HCT116 (cell line): ENCODE results near the gene SIX5. TPM values are rescaled to one million over a fixed set of nuclear protein-coding genes. Genes with fewer than 3 reads are reported as not detected.

ENCODE experiments used
- ATAC-seq: fragments of 200-7000 bp; cut with Tn5 transposase; 2 replicates; pipeline ENCODE4 v1.9.1; 2020; ENCODE audit warnings: mild to moderate bottlenecking, moderate library complexity
- BruUV-seq: library from RNA; stranded (reverse); fragments of 400-500 nt; replicated peaks from 2 replicates; lab custom pipeline; 2021; lab: Mats Ljungman, UMichigan
- CTCF ChIA-PET: fragments of 300-600 bp; sonication (Branson Sonifier 250); formaldehyde crosslinking; loops from one replicate; lab custom pipeline; 2021; ENCODE audit warnings: antibody characterized with exemption; lab: Charles Lee
- POLR2A ChIA-PET: fragments of 300-600, 350-600 bp; sonication (Branson Sonifier 250); formaldehyde crosslinking; loops from one replicate; lab custom pipeline; 2021; ENCODE audit warnings: antibody characterized with exemption; lab: Charles Lee
- RAD21 ChIA-PET, 2 experiments: fragments of 300-600 bp; sonication (Branson Sonifier 250); formaldehyde crosslinking; loops; one replicate each; lab custom pipeline; 2023; ENCODE audit warnings: low total read pairs in 2 of 2; ENCODE audit not compliant: uncharacterized antibody in 2 of 2, unreplicated experiment in 2 of 2, low non-redundant PET in 1 of 2; lab: Charles Lee
- DNase-seq: peaks from one replicate; pipeline ENCODE4 v3.0.0-alpha.2; 2010; ENCODE audit warnings: low read depth, low spot score
- H2AFZ ChIP-seq: fragments of 200-600 bp; shearing (Covaris generic), sonication (generic); 2 replicates; pipeline ENCODE4 v1.6.1; 2017; ENCODE audit warnings: low read depth, mixed run types, mixed read lengths, antibody characterized with exemption, low read length; ENCODE audit not compliant: poor library complexity, severe bottlenecking
- H3K27ac ChIP-seq: 2 replicates; pipeline ENCODE4 v1.5.1; 2012; ENCODE audit warnings: low read depth, low read length
- H3K27me3 ChIP-seq: fragments of 200-600 bp; sonication (generic); 2 replicates; pipeline ENCODE4 v1.6.1; 2016; ENCODE audit warnings: mixed run types, low read length, mixed read lengths; ENCODE audit not compliant: insufficient read depth
- H3K36me3 ChIP-seq, 2 experiments: fragments of 200-500 bp in 1 of 2; fragments of 200-600 bp in 1 of 2; sonication (Bioruptor generic) in 1 of 2; sonication (generic) in 1 of 2; 2 replicates each; pipeline versions ENCODE4 v1.5.1 to v1.6.1; 2014 to 2016; ENCODE audit warnings: low read length in 2 of 2, inconsistent platforms in 1 of 2, mixed read lengths in 1 of 2, mixed run types in 1 of 2; ENCODE audit not compliant: insufficient read depth in 2 of 2, control insufficient read depth in 1 of 2
- H3K4me1 ChIP-seq, 2 experiments: fragments of 200-600 bp in 1 of 2; sonication (generic) in 1 of 2; 2 replicates each; pipeline versions ENCODE4 v1.5.1 to v1.6.1; 2012 to 2017; ENCODE audit warnings: low read length in 2 of 2, inconsistent platforms in 1 of 2, mild to moderate bottlenecking in 1 of 2, mixed read lengths in 1 of 2, mixed run types in 1 of 2, moderate library complexity in 1 of 2; ENCODE audit not compliant: insufficient read depth in 2 of 2, control insufficient read depth in 1 of 2
- H3K4me2 ChIP-seq: fragments of 200-600 bp; sonication (generic); 2 replicates; pipeline ENCODE4 v1.6.1; 2017; ENCODE audit warnings: mixed run types, low read length, mixed read lengths
- H3K4me3 ChIP-seq, 2 experiments: fragments of 200-600 bp in 1 of 2; sonication (generic) in 1 of 2; replicated peaks in 1 of 2; 2 replicates each; pipeline ENCODE4 v1.5.1; 2011 to 2016; ENCODE audit warnings: low read length in 2 of 2, control low read depth in 1 of 2, low read depth in 1 of 2, mild to moderate bottlenecking in 1 of 2, mixed read lengths in 1 of 2, mixed run types in 1 of 2
- H3K79me2 ChIP-seq: fragments of 200-600 bp; sonication (generic); 2 replicates; pipeline ENCODE4 v1.6.1; 2017; ENCODE audit warnings: mild to moderate bottlenecking, mixed run types, low read length, moderate library complexity, mixed read lengths; ENCODE audit not compliant: insufficient read depth
- H3K9ac ChIP-seq: fragments of 200-600 bp; sonication (generic); 2 replicates; pipeline ENCODE4 v1.6.1; 2016; ENCODE audit warnings: low read length, mixed read lengths
- H3K9me2 ChIP-seq: fragments of 200-600 bp; sonication (generic), shearing (Covaris generic); 2 replicates; pipeline ENCODE4 v1.6.1; 2017; ENCODE audit warnings: mixed run types, mild to moderate bottlenecking, moderate library complexity; ENCODE audit not compliant: insufficient read depth
- H3K9me3 ChIP-seq, 2 experiments: fragments of 200-500 bp in 1 of 2; fragments of 200-600 bp in 1 of 2; sonication (Bioruptor generic) in 1 of 2; sonication (generic) in 1 of 2; 2 replicates each; pipeline ENCODE4 v1.6.1; 2014 to 2017; ENCODE audit warnings: low read length in 2 of 2, mixed read lengths in 2 of 2, inconsistent platforms in 1 of 2, low read depth in 1 of 2, mild to moderate bottlenecking in 1 of 2, mixed run types in 1 of 2, moderate library complexity in 1 of 2; ENCODE audit not compliant: control insufficient read depth in 1 of 2, insufficient read depth in 1 of 2
- H4K20me1 ChIP-seq: fragments of 200-600 bp; sonication (generic), shearing (Covaris generic); 2 replicates; pipeline ENCODE4 v1.6.1; 2017; ENCODE audit warnings: mixed run types, mild to moderate bottlenecking, moderate library complexity; ENCODE audit not compliant: insufficient read depth
- CEBPB ChIP-seq: IDR thresholded peaks from 2 replicates; pipeline ENCODE4 v1.6.1; 2012; ENCODE audit warnings: low read depth
- ELF1 ChIP-seq: IDR thresholded peaks from 2 replicates; pipeline ENCODE4 v1.6.1; 2012; ENCODE audit warnings: low read depth, borderline replicate concordance
- REST ChIP-seq: IDR thresholded peaks from 2 replicates; pipeline ENCODE4 v1.6.1; 2012; ENCODE audit warnings: low read depth
- SP1 ChIP-seq: IDR thresholded peaks from 2 replicates; pipeline ENCODE4 v1.6.1; 2012; ENCODE audit warnings: low read depth
- ZNF274 ChIP-seq: fragments of 200-500 bp; sonication (Bioruptor generic); IDR thresholded peaks from 2 replicates; pipeline ENCODE4 v1.6.1; 2014; ENCODE audit warnings: mild to moderate bottlenecking, low read depth, low read length, inconsistent platforms
- intact Hi-C: fragments of 100-400 bp; cut with micrococcal nuclease; formaldehyde crosslinking; loops from 2 replicates; pipeline ENCODE4 v1.10.0; 2022
- total RNA-seq: library from RNA; stranded (reverse); gene quantifications from one replicate; pipeline ENCODE4 v1.2.1, GENCODE V29; 2021; ENCODE audit not compliant: unreplicated experiment

SIX5 gene
- total RNA-seq, 1 experiment from 2014 or later: 18.3 TPM

GRCh38 chr19:45780448-45781213 is 11.6 kb upstream of the SIX5 start:
- ChIA-PET POLR2A (interaction anchor here (5.1 kb wide), 1 partner anchor 11 kb away, joined by 50 read pairs; the partner anchor contains the start of gene SIX5), CTCF (interaction anchor here (1.5 to 3.5 kb wide), 2 partner anchors 11 to 19 kb away, joined by 5 to 36 read pairs; partner anchors contain the start of gene SIX5), RAD21 (interaction anchor here in 1 of 2 experiments (2.1 kb wide), 1 partner anchor 11 kb away, joined by 9 read pairs; the partner anchor contains the start of gene SIX5)
- Histone ChIP-seq H3K4me1 (peaks cover 45 to 60% of the 10 kb centered on the region in 2 experiments), H3K36me3 (peaks cover 0 to 10% of the 10 kb centered on the region in 2 experiments; a peak in 3 of 4 replicates), H3K27ac (peak overlapping the region; percentile 91), H3K27me3 (no peaks in the 10 kb centered on the region), H2AFZ (no peak overlapping the region), H3K4me2 (peak overlapping the region; percentile 84), H3K79me2 (no peaks in the 10 kb centered on the region), H3K4me3 (peak overlapping the region in 1 of 2 experiments; percentile 54; a peak in 1 of 4 replicates), H3K9me2 (no peaks in the 10 kb centered on the region), H3K9me3 (no peaks in the 10 kb centered on the region), H4K20me1 (no peaks in the 10 kb centered on the region), H3K9ac (peak overlapping the region; percentile 52)
- ATAC-seq (no peak), DNase-seq (no peak)
- no TSS peak for BruUV-seq
- intact Hi-C loops: no loop called here
- TF ChIP-seq CEBPB (no peak), ZNF274 (no peak), REST (no peak), SP1 (no peak), ELF1 (no peak)
